Body of pancreas (tissue), 4 donors: ENCODE measurements around the gene ECPAS.

ENCODE experiments used
- POLR2A ChIP-seq, 3 donors: fragments of 450-650 bp; IDR thresholded peaks; one replicate each; pipeline ENCODE4 v1.6.1; 2016; ENCODE audit warnings: antibody characterized with exemption in 3 of 3, mild to moderate bottlenecking in 2 of 3
- TF ChIP-seq, protein P1 (sequence below), 7 experiments: fragments of 450-650 bp in 4 of 7; fragments of 200-600 bp in 3 of 7; sonication (generic) in 3 of 7; IDR thresholded peaks; one replicate each; pipeline ENCODE4 v1.5.1; 2016 to 2019; ENCODE audit warnings: antibody characterized with exemption in 7 of 7

DNA sequence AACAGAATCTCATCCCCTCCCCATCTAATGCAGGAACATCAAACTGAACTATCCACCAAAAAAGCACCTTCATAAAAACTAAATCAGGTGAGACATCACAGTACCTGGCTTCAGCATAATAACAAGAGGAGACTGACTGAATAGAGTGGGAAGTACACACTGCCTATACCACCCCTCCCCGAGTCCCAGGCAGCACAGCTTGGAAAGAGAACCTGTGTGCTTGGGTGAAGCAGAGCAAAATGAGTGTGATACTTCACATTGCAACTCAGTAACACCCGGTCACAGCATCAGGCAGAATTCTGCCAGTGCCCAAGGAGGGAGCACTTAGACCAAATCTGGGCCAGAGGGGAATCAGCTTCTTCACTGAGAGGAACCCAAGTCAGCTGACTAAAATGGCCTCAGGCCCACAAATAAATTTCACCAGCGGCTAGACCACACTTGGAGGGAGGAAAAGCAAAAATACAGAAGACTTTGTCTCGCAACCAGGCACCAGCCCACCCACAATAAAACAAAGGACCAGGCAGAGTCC lies 84.9 kb downstream of the ECPAS start:
- TF ChIP-seq, protein P1, sequence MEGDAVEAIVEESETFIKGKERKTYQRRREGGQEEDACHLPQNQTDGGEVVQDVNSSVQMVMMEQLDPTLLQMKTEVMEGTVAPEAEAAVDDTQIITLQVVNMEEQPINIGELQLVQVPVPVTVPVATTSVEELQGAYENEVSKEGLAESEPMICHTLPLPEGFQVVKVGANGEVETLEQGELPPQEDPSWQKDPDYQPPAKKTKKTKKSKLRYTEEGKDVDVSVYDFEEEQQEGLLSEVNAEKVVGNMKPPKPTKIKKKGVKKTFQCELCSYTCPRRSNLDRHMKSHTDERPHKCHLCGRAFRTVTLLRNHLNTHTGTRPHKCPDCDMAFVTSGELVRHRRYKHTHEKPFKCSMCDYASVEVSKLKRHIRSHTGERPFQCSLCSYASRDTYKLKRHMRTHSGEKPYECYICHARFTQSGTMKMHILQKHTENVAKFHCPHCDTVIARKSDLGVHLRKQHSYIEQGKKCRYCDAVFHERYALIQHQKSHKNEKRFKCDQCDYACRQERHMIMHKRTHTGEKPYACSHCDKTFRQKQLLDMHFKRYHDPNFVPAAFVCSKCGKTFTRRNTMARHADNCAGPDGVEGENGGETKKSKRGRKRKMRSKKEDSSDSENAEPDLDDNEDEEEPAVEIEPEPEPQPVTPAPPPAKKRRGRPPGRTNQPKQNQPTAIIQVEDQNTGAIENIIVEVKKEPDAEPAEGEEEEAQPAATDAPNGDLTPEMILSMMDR (IDR thresholded peaks at IDR 0.05): no peak
- no peak for TF ChIP-seq POLR2A (IDR thresholded peaks at IDR 0.05)
